ENCODE data around the gene TMC4.

The TMC4 gene

DNA sequence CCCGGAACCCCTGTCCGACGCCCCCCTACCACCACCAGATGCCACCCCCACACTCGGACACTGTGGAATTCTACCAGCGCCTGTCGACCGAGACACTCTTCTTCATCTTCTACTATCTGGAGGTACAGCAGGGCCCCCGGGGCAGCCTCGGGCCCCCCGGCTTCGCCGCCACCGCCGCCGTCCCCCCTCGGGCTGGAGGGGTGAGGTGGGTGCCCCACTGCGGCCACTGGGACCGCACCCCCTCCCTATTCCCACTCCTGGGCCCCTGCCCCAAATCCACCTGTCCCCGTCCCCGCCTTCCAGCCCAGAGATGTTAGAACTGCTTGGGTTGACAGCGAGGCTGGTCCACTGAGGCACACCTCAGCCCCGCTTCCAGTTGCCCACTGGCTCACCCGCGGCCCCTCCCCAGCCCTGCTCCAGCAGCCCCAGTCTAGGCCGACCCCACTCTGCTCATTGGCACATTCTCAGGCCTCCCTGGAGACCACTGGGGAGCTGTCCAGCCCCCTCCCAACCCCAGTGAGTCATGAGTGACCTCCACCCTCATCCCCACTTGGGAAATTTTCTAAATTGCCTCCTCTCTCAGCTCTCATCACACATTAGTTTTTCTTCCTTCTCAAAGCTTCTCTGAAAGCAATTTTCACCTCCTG lies 20.0 kb downstream of the TMC4 start:
- DNase-seq, result no peak

- no peak for DNase-seq
These were observed 20.7 kb downstream of the TMC4 start for GRCh38 chr19:54152267-54152666.

- DNase-seq, result no peak
These were observed 21.5 kb downstream of the TMC4 start for GRCh38 chr19:54151362-54152035.

DNA sequence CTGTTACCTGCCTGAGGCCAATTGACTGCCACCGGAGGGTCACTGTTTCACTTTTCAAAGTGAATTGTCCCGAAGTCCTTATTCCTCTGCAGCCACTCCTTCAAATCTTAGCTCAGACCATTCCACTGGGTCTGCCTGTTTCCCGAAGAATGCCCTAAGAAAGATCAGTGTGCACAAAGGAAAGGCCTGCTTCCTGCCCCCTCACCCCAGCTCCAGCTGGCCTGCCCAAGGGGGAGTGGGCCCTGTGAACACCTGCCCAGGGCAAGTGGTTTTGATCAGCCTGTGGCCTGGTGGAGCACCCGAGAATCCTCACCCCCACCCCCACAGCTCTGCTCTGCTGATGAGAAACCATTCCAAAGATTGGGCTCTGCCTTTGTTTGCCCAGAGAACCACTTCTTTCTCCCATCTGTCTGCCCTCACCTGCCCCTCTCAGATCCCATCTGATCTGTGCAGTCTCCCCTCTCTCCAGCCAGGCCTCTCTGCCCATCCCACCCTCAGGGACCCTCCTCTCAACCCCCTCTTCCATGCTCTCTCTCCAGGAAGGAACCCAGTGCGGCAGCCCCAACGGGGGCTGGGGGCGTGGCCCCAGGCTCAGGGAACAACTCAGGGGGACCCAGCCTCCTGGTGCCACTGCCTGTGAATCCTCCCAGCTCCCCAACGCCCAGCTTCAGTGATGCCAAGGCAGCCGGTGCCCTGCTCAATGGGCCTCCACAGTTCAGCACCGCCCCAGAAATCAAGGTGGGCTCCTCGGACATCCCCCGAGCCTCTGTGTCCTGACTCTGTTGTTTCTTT lies 23.7 kb downstream of the TMC4 start:
- DNase-seq, result no peak

DNA sequence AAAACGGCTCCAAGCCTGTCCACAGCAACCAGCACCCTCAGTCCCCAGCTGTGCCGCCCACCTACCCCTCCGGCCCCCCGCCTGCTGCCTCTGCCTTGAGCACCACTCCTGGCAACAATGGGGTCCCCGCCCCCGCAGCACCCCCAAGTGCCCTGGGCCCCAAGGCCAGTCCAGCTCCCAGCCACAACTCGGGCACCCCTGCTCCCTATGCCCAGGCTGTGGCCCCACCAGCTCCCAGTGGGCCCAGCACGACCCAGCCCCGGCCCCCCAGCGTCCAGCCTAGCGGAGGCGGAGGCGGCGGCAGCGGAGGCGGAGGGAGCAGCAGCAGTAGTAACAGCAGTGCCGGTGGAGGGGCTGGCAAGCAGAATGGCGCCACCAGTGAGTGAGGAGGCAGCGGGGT lies 24.8 kb downstream of the TMC4 start:
- DNase-seq, result no peak

DNA sequence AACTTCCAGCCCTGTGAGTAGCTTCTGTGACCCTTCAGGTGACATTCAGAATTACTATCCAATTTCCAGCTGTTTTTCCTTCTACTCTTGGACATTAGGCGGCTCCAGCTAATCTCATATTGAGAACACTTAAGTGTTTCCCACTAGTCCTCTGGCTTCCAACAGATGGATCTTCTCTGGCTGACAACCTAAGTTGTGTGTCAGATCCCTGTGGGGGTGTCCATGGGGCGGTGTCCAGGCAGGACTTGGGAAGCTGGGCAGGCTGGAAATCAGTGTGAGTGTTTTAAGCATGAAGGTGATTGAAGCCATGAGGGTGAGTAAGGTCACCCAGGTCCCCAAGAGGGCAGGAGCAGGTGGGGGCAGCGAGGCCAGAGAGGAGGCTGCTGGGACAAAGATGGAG lies 25.3 kb downstream of the TMC4 start:
- no peak for DNase-seq

- no peak for DNase-seq
These were observed 27.3 kb downstream of the TMC4 start for GRCh38 chr19:54145541-54146158.

DNA sequence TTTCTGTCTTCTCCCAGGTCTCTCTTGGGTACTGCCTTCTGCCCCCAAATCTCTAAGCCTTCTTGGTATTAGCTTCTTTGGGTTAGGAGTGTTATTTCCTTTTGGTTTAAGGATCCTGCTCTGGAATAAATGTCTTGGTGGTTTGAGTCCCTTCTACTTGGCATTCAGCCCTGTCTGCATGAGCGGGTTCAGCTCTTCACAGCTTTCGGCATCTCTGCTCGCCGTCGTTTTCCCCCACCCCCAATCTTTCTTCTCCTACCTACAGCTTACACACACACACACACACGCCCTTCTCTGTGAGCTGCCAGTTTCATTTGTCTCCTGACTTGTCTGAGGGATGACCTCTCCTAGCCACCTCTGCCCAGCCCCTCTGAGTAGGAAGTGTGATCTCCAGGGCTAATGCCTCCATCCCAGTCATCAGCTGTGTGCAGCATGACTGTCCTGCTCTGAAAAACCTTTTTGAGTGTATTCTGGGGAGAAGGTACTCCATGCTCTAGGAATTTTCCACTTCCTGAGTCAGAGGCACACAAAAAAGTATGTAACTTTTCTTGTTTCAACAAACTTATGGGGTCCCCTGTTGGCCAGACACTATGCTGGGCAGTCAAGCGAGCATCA lies 30.7 kb downstream of the TMC4 start:
- no peak for DNase-seq

GRCh38 chr19:54141356-54141755 lies 31.6 kb downstream of the TMC4 start:
- DNase-seq, result no peak

DNA sequence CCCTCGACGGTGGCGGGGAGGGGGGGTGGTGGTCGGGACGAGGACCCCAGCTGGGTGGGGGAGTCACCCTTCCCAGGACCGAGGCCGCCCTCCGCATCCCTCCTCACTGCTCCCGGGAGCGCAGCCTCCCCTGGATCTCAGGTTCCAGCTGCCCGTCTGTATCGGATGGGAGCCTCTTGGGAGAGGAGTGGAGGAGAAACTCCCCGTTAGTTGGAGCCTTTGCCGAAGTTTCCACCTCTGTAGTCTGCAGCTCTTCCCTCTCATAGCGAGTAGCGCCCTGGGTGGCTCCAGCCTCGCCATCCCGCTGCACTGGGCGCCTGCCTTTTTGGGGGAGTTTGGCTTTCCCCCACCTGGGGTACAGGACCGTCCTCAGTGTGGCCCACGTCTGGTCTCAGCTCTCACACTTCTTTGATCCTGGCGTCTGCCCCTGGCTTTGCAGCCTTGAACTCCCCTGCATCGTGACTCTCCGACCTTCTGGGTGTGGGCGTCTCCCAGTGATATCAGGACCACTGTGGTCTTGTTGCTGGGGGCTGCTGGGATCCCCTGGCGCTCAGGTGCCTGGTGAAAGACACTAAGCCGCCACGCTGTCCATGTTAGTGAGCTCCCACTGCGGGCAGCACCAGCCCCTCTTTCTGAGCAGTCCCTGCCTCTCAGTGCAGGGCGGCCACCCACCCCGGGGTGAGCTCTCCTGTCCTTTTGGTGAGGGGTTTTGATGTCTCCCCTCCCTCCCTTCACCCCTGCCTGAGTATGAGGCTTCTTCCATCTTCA lies 34.3 kb downstream of the TMC4 start:
- DNase-seq, result no peak

- no peak for DNase-seq
These were observed 35.1 kb downstream of the TMC4 start, which contains the start of gene CNOT3 for GRCh38 chr19:54137699-54138488. CNOT3 (plus strand) TSS chr19:54137762; CDS start chr19:54142979, 5,217 bp downstream.

DNA sequence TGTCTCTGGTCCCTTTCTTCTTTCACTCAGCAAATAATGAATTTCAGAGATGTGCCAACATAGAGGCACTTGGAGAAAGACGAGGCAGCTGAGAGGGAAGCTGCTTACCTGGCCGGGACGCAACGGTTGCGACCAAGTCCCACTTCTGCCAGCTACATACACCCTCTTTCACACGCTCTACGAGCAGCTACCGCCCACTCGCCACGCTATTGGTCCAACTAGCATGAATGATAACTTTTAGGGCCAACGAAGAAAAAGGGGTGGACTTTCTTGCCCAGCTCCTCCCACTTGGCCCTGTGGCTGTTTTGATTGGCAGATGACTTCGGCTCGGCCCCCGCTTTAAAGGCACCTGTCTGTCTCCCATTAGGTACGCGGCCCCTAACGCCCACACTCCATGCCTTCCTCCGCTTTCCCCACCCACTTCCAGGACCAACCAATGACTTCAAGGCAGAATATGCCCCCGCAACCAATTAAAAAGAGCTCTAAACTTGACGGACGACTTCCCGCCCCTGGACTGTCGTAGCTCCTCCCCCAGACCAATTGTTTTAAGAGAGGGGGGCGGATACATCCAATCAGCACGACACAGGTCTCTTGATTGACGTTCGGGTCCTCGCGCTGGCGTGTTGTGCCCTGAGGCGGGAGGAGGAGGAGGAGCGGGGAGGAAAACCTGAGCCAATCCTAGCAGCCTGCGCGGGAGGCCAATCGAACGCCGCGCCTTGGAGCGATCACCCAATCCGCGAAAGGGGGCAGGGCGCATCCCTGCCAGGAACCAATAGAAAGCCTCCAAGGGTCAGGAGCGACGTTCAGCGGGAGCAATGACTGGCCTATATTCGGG lies 35.9 kb downstream of the TMC4 start:
- peak; percentile 100 for DNase-seq

DNA sequence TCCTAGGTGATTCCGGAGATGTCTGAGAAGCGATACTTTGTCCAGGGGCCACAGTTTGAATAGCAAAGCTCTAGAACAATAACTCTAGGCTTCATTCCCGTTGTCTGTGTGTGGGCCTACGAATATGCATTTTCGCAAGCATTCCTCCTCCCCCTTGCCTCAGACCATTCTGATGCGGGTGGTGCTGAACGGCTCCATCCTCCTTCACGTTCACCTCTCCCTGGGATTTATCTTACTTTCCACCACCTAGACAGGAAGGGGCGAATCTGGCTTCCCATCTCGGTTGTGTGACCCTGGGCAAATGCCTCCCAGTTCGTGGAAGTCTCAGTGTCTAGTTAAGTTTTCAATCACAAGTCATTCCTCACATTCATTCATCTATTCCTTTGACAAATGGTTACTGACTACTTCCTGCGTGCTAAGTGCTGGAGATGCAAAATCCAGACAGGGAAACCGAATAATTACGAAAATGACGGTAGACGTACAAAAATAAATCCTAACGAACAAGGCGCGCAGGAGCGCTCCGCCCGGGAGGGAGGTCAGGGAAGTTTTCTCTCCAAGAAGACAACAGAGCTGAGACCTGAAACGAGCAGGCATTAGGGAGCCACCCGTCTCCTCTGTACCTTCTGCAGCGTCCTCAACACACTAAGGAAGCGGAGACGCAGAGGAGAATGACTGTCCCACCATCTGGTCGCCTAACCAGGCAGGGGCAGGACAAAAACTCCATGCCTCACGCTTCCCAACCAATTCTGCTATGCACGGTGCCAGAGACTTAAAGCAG lies 36.7 kb downstream of the TMC4 start:
- DNase-seq, result no peak

DNA sequence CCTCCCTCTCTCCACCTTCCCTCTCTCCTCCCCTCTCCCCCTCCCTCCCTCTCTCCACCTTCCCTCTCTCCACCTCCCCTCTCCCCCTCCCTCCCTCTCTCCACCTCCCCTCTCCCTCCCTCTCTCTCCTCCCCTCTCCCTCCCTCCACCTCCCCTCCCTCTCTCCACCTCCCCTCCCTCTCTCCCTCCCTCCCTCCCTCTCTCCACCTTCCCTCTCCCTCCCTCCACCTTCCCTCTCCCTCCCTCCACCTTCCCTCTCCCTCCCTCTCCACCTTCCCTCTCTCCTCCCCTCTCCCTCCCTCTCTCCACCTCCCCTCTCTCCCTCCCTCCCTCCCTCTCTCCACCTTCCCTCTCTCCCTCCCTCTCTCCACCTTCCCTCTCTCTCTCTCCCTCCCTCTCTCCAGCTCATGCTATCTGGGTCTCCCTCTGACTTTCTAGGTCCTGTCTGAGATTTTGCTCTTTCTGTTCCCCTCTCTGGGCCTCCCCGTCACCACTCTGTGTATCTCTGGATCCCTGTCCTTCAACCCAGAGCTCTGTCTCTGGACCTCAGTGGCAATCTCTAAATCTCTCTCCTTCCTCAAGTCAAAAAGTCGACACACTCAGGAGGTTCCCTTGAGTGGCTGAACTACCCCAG lies 38.9 kb downstream of the TMC4 start:
- no peak for DNase-seq

DNA sequence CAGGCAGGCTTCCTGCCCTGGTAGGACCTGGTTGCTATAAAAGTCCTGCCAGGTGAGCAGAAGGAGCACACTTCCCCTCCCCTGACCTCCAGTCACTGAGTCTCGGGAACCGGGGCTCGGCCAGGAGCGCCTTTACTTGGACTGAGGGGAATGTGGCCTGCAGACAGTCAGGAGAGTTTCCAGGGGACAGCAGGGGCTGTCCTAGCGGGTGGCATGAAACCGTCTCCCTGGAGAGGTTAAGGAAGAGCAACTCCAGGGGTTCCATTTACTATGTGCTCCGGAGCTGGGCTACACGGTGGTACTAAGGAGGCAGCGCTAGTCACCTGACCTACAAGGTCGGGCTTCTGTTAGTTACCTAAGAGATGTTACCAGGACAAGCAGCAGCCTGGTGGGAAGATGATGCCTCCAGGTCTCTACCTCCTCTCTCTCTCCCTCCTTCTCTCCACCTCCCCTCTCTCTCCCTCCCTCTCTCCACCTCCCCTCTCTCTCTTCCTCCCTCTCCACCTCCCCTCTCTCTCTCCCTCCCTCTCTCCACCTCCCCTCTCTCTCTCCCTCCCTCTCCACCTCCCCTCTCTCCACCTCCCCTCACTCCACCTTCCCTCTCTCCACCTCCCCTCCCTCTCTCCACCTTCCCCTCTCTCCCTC lies 39.5 kb downstream of the TMC4 start:
- DNase-seq, result peak; percentile 93

DNA sequence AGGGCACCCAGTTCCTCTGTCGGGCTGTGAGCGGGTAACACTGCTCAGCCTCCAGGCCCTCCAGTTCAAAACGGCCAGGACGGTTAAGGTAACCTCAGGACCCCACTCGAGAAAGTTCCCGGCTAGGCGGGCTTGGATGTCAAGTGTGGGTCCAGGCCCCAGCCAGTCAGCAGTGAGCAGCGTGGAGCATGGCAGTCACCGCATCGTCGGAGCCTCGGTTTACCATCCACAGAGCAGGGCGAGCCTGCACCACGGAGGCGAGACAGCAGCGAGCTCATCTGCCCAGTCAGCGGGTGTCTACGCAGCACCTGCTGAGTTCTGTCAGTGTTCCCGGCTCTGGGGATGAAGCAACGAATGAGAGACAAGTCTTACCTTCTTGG lies 43.4 kb downstream of the TMC4 start:
- DNase-seq, result no peak

DNA sequence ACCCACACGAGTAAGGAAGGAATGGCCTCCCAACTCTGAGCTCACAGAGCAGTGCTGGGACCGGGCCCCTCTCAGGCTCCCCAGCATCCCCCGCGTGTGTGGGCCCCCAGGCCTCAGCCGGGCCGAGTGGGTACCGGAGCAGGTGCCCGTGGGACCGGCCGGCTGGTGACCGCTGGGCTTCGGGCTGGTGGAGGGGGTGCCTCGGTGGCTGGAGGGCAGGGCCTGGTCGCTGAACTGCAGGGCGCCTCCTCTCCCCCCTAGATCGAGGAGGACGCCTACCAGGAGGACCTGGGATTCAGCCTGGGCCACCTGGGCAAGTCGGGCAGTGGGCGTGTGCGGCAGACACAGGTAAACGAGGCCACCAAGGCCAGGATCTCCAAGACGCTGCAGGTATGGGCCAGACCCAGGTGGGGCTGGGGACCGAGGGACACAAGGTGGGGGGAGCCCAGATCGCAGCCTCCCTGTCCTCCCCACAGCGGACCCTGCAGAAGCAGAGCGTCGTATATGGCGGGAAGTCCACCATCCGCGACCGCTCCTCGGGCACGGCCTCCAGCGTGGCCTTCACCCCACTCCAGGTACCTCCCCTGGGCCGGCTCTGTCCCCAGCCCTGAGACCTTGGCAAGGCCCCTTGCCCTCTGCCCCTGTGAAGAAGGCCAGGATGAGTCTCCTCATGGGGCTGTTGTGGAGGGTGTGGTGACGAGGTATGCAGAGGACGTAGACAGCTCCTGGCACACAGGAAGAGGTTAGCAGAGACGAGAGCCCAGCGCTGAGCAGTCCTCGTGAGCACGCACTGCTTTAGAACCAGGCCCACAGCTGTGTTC lies 44.0 kb downstream of the TMC4 start:
- no peak for DNase-seq

GRCh38 chr19:54128441-54128725 lies 44.6 kb downstream of the TMC4 start:
- no peak for DNase-seq

All from OCI-M1 (cell line).